B cell (primary cell): Measurements from ENCODE around the gene DHDH.

Source experiments
- CTCF ChIP-seq: fragments of 200-600 bp; IDR thresholded peaks from one replicate; pipeline ENCODE4 v1.8.0; 2022; ENCODE audit warnings: antibody characterized with exemption, mild to moderate bottlenecking
- EZH2 ChIP-seq: IDR thresholded peaks from 2 replicates; pipeline ENCODE4 v1.6.1; 2012; ENCODE audit warnings: borderline replicate concordance, low read depth, mild to moderate bottlenecking, moderate library complexity, low read length; ENCODE audit not compliant: insufficient read depth, poor library complexity, severe bottlenecking

GRCh38 chr19:48896191-48896720, 37.2 kb upstream of the DHDH start:
- no peak for TF ChIP-seq CTCF
- no peak for TF ChIP-seq EZH2
